HG03460 (cell line): Measurements from ENCODE around the gene HTRA3.

Source experiments
- ATAC-seq: cut with Tn5 transposase; IDR thresholded peaks from one replicate; pipeline ENCODE4 v1.9.1; 2021; ENCODE audit not compliant: unreplicated experiment

Gene HTRA3

DNA sequence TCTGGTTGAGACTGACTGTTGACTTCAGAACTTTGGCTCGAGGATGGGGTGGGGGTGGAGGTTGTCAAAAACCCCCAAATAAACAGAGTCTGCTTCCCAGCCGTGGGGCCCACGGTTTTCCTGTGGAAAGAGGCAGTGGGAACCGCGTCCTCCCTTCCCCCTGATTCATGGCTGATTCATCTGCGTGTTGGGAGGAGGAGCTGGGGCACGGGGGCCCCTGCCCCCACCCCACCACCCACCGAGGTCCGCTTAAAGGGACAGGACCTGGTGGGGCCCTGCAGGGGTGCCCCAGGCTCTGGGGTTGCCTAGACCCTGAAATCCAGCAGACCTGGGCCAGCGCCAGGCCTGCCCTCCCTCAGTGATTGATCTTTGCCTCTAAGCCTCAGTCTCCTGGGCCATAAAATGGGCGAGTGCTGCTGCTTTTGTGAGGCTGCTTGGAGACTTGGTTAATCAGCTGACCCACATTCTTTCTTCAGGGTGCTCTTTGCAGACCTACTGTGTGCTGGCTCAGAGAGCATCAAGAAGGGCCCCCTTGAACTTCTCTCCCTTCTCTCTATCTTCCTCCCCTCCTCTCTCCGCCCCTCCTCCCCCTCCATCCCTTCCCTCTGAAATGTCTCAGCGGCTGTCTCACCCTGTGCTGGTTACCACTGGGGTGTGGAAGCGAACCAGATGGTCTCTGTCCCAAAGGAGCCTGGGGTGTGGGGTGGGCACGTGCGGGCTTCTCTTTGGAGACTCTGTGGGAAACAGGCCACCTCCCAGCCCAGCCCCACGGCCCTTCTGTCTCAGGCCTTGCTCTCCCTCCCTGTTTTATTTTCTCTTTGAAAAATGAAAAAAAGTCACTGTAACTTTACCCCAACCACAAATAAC, 9.1 kb downstream of the HTRA3 start:
- no peak for ATAC-seq

DNA sequence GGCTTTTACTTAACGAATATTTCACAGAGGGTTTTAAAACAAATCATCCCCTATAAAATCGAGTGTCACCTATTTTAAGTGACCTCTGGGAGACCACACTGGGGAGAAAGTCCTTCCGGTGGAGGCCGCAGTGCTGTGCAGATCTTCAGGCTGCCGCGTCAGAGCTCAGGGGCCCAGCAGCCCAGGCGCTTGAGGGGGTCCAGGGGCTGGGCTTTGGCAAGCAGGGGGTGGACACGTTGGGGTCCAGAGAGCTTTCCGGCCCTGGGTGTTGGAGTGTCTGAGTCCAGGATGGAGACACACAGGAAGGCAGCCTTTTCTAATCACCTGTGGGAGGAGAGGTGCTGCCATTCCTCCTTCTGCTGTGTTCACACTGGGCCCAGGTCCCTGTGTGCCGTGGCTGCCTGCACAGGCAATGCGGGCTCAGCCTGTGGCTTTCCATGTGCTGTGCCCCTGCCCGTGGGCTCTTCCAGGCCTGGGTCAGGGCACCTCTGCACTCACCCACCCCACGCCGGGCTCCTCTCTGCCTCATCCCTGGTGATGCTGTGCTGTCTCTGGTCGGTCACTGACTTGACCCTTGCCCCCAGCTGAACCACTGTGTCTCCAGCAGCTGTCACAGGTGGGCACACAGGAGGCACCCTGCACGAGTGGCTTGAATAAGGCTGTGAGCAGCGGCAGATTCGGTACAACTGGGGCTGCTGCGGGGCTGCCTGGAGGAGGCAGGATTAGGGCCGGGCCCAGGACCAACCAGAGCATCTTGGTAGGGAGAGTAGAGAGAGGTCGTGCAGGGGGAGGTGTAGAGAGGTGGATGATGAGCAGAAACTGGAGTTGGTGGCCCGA, 10.0 kb downstream of the HTRA3 start:
- ATAC-seq: no peak

DNA sequence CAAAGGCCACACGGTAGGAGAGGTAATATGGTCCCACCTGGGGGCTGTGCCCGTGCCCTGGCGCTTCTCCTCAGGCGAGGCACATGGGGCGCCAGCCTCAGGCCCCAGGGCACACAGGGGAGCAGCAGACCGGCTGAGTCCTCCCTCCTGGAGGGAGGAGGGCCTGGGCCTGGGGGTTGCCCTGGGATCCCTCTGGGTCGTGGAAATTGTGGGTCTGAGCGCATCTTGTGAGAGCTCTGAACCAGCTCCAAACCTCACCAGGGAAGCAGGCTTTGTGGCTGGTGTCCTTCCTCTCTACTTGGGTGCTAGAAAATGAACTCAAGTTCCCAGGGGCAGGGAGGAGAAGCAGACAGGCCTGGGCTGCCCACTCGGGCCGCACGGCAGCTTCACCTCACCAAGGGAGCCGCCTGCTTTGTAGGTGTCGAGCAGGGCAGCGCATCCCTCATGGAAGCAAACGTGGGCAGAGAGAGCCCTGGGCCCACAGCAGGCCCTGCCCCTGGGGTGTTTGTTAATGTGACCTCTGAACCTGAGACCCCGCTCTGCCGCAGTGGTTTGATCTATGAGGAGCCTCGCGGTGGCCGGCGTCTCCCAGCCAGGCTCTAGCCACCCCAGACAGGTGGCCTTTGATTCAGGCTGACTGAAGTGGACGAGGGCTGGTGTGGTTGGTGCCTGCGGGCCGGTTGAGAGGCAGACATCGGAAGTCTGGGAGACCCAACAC, 10.8 kb downstream of the HTRA3 start:
- ATAC-seq: no peak

DNA sequence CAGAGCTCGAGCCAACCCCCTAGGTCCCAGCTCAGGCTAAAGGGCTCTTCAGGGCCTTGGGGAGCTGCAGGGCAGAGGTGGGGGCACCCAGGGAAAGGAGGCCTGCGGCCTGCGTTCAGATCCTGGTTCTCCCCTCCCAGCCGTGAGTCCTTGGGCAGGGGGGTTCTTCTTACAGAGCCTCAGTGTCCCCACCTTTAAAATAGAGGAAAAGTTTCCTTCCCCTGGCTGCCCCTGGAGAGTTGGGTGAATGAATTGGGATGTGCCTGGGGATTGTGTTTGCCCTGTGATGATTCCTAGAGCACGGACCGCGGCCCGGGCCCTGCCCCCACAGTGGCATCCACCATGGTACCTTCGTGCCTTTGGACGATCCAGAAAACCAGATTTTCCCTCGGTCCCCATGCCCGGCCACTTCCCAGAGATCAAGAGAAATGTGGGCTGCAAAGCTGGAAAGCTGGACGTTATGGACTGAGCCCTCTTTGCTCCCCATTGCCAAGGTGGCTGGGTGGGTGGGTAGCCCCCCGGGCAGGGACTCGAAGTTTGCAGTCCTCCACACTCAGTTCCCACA, 11.4 kb downstream of the HTRA3 start:
- ATAC-seq: no peak

DNA sequence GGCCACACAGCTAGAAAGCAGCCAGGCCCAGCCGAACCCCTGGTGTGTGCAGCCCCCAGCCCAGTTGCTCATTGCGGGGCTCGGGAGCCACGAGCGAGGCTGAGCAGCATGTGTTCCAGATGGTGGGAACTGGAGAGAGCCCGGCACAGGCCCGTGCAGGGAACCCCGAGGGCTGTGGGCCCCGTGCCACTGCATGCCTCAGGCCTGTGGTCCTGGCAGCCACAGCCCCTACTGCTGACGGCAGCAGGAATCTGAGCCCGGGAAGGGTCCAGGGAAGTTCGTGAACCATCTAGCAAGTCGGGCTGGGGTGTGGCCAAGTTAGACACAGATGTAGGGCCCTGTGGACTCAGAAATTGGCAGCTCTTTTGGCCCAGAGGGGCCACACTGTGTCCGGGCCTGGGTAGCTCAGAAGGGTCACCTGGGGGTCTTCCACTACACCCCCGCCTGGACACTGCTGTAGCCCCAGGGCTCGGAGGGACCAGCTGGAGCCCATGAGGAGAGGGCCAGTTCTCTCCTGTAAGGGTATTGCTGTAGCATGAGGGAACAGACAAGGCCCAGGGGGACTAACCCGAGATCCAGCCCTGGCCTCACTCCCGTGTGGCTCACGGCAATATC, 12.1 kb downstream of the HTRA3 start:
- ATAC-seq: no peak

DNA sequence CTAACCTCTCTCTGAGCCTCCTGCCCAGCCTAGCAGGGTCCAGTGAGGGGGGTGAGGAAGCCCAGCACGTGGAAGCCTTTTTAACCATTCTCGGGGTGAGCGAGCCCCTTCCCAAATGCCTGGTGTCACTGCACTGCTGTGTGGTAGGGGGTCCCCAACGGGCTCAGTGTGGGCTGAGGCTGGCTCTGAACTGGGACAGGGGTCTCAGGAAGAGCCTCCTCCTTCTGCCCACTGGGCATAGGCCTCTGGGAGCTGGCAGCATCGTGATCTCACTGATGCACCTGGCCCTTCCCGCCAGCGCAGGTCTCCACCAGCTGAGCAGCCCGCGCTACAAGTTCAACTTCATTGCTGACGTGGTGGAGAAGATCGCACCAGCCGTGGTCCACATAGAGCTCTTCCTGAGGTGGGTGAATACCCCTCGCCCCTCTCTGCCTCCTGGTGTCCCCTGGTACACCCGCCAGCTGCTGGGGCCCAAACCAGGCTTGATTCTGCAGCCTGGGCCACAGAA, 12.6 kb downstream of the HTRA3 start:
- ATAC-seq: no peak

DNA sequence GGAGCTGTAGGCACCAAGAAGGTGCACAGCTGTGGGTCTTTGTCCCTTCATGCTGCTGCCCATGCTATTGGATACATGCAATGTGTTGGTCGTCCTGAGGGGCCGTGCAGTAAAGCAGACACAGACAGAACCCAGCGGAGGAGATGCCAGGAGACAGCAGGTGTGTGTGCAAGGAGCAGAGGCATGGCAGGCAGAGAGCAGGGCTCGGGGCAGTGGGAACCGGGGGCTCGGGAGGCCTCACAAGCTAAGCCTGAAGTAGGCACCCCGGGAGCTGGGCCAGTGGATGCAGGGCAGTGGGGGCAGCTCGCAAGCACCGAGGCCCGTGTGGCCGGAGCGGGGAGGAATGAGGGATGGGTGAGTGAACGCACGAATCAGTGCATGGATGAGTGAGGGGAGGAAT, 13.2 kb downstream of the HTRA3 start:
- ATAC-seq: no peak

DNA sequence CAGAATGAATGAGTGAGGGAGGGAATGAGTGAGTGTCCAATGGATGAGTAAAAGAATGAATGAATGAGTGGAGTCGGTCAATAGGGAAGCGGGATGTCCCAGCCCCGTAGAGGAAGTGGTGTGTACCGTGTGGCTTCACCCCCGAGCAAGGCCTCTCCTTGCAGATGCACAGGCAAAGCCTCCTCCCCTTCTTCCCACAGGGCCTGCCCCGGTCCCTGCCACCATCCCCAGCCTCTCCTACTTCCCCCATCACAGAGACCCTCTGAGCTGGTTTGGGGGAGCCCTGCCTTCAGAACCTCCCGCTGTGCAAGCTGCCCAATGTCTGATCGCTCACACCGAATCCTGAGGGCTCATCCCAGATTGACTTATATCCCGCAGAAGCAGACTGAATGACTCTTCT, 13.6 kb downstream of the HTRA3 start:
- no peak for ATAC-seq

DNA sequence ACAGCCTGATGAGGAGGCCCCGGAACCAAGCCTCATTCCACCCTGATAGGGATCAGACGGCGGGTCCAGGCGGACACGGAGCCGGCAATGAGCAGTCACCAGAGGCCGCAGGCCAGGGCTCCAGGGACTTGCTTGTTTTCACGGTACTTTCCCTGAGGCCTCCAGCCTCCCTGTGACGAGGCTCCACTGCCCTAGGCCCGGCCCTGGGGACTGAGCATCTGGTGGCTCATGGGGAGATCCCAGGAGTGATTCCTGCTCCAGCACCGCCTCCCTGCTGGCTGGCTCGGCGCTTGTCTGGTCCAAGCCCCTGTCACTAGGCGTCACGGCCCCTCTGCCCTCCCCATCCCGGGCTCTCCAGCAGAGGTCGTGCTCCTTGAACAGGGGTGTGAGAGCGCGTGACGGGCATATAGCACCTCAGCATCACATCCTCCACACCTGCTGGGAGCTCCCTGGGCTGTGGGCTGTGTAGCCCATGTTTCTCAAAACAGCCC, 14.1 kb downstream of the HTRA3 start:
- ATAC-seq: no peak

DNA sequence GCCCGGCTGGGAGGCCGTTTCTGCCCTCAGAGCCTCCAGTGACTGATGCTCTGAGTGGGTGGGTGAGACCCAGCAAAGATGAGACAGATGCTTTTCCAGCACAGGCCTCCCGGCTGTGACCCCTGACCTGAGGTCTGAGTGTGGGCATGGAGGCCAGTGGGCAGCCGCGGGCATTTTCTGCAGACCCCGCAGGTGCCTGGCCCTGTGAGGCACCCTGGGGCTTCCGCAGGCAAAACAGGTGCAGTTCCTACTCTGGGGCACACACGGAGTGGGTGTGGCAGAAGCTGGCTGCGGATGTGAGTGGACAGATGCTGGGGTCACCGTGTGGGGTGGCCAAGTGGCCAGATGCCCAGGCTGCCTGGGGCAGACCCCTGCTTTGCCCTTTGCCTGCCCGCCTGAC, 14.8 kb downstream of the HTRA3 start:
- ATAC-seq: no peak

DNA sequence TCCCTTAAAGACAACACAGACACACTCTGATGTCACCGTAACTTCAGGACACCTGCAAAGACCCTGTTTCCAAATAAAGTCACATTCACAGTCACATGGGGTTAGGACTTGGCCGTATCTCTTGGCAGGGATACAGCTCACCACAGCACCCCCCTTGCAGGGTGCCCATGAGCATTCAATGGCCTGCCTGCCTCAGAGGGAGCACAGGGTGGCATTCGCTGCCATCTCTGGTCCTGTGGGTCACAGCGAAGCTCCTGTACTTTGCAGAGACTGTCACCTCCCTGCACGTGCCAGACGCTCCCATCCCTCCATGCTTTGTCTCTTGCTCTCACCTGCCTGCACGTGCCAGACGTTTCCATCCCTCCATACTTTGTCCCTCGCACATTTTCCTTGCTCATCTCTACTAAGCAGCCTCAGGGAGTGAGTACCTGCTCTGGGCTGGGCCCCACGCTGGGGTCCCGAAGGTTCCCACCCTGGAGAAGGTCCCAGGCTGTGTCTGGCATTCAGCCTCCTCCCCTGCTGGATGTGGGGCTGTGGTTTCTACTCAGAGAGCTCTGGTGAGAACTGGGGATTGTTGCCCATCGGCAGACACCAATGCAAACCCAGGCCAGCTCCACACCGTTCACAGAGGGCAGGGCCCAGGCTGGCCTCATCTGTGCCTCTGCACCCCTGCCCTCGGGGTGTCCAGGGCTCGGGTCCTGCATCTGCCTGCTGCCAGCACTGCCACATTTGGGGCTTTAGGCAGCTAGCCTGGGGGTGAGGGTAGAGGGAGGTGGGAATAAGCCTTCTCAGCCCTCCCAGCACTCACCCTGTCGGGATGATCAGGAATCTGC, 15.8 kb downstream of the HTRA3 start:
- no peak for ATAC-seq

DNA sequence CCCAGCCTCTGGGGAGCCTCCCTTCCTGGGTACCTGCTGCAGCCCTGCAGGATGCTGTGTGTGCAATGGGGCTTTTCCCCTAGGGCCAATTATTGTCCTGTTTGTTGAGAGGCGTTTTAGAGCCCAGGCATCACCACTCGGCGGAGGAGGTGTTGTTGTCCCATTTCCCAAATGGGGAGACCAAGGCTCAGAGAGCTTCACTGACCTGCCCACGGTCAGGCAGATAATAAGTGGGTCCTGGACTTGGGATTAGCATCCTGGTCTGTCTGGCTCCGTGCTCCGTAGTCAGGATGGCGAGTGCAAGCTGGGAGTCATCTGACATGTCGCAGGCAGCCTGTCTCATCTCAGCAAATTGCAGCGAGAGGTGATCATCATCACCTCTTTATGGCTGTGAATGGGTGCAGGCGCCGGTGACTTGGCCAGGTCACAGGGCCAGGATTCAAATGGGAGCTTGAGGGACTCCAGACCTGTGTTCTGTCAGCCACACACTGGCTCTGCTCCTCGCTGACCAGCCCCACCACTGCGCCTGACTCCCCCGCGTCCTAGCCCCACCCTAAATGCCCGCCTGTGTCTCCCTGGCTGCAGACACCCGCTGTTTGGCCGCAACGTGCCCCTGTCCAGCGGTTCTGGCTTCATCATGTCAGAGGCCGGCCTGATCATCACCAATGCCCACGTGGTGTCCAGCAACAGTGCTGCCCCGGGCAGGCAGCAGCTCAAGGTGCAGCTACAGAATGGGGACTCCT, 16.6 kb downstream of the HTRA3 start:
- ATAC-seq: no peak

DNA sequence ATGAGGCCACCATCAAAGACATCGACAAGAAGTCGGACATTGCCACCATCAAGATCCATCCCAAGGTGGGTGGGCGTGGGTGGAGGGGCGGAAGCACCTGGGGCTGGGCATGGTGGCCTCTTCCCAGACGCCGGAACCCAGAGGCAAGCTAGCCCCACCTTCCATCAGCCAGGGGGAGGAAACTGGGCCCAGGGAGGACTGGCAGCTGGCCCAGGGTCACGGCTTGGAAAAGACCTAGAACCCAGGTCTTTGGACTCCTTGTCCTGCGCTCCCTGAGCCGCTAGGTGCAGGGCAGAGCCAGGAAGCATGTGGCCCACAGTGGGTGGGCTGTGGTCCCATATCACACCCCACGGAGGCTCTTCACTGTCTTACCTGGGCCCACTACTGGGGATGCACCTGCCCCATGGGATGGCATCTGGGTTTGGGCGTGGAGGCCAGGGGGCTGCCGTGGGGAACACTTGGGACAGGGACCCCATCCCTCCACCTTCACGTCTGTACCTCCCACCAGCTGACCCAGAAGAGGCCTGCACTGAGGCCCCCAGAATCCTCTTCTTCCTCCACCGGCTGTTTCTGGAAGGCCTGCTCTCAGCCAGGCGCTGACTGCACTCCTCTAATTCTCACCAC, 17.3 kb downstream of the HTRA3 start:
- no peak for ATAC-seq

DNA sequence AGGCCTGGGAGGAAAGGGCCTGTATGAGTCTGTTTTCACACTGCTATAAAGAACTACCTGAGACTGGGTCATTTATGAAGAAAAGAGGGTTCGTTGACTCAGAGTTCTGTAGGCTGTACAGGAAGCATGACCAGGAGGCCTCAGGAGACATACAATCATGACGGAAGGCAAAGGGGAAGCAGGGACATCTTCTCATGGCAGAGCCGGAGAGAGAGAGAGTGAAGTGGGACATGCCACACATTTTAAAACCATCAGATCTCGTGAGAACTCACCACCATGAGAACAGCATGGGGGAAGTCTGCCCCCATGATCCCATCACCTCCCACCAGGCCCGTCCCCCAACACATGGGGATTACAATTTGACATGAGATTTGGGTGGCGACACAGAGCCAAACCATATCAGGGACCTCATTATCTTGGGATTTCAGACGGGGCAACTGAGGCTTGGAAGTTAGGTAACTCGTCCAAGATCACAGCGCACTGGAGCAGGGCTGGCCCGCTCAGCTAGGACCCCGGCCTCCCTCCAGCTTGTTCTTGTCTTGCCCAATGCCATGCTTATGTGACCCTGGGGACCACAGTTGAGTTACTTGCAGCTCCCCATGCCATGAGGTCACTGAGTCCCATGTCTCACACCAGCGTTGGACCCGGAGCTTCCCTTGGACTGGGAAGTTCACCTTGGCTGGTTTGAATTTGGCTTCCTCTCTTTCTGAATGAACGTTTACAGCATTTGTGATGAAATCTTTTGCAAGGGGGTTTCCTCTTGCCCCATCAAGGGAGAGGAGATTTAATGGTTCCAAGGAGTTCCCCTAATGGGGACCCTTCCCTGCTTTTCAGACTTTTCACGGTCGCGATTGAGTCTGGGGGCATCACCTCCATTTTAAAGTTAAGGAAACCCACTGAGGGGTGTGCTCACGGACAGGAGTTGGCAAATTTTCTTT, 18.1 kb downstream of the HTRA3 start:
- no peak for ATAC-seq

DNA sequence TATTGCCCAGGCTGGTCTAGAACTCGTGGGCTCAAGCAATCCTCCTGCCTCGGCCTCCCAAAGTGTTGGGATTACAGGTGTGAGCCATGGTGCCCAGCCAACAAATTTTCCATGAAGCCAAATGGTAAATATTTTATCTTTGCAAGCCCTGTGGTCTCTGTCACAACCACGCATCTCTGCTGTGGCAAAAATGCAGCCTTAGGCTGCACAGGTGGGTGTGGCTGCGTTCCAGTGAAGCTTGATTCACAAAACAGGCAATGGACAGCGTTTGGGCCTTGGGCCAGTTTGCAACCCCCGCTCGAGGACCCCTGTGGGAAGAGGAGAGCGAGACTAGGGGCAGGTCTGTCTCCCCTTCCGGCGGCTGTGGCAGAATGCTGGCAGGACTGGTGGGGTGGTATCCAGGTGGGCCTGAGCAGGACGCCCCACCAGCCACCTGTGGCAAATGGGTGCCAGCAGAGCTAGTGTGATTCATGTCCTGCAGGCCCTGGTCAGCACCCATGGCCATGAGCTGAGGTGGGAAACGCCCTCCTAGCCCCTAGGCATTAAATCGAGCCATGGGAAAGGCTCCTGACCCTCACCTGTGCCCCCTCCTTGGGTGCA, 19.7 kb downstream of the HTRA3 start:
- ATAC-seq: no peak

DNA sequence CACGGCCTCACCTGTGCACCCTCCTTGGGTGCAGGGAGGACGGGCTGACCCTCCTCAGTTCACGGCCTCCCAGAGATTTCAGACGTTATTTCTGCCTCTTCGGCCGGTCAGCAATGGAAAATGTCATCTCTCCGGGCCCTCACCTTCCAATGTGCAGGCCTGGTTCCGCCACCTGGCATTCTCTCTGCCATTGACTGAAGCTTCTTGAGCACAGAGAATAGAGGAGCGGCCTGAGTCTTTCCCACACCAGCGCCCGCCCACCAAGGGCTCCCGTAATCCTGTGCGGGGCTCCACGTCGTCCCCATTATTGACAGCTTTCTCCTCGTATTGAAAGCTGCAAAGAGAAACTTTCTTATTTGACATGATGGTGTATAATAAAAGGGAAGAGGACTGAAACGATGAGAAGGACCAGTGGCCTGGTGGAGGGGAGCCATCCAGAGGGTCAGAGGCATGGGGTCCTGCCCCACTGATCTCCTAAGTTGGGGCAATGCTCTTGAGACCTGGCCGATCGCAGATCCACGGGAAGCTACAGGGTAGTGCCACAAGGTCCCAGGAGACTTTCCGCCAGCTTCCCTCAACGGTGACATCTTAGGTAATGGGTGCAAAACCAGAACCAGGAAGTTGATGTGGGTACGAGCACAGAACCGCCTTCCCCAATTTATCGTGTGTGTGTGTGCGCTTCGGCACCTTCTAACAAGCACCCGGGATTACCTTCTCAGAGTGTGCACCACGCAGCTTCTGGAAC, 20.6 kb downstream of the HTRA3 start:
- no peak for ATAC-seq

DNA sequence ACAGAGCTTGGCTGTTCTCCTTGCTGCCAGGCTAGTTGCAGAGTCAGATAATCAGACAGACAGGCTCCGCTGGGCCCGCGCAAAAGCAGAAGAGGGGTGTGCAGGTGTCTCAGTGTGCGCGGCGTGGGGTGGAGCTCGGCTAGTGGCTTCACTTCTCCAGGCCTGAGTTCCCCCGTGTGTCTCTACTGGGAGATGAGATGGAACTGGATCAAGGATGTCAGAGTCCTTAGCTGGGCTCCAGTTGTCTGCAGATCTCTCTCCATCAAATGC, 21.1 kb downstream of the HTRA3 start:
- no peak for ATAC-seq
